Measurements from ENCODE around the gene CCDC107.
A peak's percentile ranks its signal among the peaks of the same experiment; 100 is the strongest.

Gene CCDC107

GRCh38 chr9:35683323-35683722 lies 25.2 kb downstream of the CCDC107 start:
- DNase-seq (ENCODE audit: low read depth in 2 of 2), result no peak

DNA sequence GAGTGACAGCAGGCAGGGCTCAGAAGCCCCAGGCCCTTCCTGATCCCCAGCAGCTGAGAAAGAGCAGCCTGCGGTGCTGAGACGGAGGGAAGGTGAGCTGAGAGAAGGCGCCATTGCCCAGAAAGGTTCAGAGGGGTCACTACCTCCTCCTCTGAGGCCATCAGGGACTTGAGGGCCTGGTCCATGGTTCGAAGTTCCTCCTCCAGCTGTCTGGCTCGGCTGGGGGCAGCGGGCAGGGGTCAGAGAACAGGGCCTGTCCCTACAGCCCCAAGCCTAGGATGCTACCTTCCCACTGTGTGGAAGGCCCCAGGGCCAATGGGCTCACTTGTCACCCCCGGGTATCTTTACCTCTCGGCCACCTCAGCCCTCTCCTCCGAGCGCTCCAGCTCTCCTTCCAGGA lies 26.8 kb downstream of the CCDC107 start:
- no peak for DNase-seq (ENCODE audit: low read depth in 2 of 2)

GRCh38 chr9:35685506-35685905 lies 27.4 kb downstream of the CCDC107 start:
- no peak for DNase-seq (ENCODE audit: low read depth in 2 of 2)

- DNase-seq (ENCODE audit: low read depth in 2 of 2), result no peak
Observed at GRCh38 chr9:35686222-35687203, 28.4 kb downstream of the CCDC107 start.

GRCh38 chr9:35687306-35687705 lies 29.2 kb downstream of the CCDC107 start:
- no peak for DNase-seq (ENCODE audit: low read depth in 2 of 2)

GRCh38 chr9:35687972-35688557 lies 30.0 kb downstream of the CCDC107 start:
- DNase-seq (ENCODE audit: low read depth in 2 of 2), result no peak

- DNase-seq (ENCODE audit: low read depth in 2 of 2), result no peak
Observed at GRCh38 chr9:35688558-35689541, 30.8 kb downstream of the CCDC107 start.

DNA sequence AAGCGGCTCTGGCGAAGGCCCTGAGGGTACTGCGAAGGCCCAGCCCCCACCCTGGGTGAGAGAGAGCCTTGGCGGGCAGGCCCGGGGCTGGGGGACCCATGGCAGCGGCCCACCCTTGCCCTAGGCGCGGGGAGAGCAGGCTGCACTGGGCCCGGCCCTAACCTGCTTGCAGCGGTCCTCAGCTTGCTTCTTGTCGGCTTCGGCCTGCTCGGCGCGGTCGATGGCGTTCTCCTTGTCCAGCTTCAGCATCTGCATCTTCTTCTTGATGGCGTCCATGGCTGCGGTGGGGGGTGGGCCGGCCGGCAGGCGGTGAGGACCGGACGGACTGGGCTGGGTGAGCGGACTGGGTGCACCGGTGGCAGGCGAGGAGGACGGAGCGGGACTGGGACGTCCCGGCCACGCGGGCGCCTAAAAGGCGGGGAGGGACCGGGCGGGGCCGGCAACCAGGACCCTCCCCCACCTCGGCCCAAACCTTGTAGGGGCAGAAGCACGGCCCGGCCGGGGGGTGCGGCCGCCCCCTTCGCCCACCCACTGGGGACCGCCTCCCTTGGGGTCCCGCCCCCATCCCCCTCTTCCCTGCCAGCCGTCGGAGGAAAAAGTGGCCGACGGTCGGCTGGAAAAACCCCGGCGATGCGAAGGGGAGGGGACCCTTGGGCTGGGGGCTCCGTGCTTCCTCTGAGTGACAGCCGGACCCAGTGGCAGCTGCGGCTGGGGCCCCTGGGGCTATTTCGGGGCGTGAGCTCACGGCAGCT lies 31.6 kb downstream of the CCDC107 start, which contains the start of gene TPM2:
Gene TPM2, minus strand, starts transcription at position 384 of the 752 bp plus-strand sequence. Its CDS starts 108 bp downstream, at position 276.
- DNase-seq (ENCODE audit: low read depth in 2 of 2), result no peak

DNA sequence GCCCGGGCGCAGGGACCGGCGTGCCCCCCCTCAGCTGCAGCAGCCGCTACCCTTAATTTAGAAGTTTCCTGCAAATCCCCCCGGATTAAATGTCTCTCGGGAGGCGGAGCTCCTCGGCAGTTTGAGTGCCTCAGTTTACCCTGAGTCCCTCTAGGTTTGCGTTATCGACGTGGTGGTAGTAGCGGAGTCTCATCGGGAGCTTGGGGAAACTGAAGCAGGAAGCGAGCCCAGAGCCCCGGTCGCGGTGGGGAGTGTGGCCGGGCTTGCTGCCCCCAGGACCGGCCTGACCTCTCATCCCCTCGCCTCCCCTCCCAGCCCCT lies 32.2 kb downstream of the CCDC107 start:
- DNase-seq (ENCODE audit: low read depth in 2 of 2), result no peak

GRCh38 chr9:35690614-35691333 lies 32.7 kb downstream of the CCDC107 start:
- DNase-seq (ENCODE audit: low read depth in 2 of 2), result peak in 1 of 2 donors; percentile 11

DNA sequence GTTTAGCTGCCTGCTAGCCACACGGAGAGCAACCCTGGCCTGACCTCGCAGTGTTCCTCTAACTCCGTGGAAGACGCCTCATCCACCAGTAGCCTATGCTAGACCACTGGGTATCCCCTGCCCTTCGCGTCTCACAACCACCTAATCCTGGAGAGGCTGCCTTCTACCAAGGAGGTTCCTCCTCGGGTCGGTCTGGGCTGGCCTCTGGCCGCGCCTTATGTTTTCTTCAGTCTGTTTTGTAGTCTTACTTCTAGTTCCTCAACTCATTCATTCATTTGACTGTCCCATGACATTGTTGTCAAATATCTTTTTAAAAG lies 33.2 kb downstream of the CCDC107 start:
- no peak for DNase-seq (ENCODE audit: low read depth in 2 of 2)

DNA sequence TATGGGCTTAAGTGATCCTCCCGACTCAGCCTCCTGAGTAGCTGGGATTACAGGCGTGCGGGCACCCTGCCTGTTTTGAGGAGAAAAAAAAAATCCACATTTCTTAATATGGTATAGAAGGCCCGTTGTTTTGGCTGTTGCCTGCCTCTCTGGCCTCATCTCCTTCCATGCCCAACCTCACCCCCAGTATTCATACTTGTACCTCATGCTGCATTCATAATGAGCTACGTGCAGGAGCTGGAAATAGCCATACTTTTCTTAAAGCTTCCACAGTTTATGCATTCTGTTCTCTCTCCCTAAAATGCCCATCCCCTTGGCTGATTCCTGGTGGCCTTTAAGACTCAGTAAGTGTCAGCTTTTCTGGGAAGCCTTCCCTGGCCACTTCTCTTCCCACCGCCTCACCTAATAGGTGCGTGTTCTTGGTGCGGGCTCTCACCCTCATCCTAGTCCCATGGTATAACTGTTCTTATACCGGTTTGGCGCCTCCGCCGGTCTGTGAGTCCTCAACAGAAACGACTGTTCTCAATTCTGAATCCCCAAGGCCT lies 33.7 kb downstream of the CCDC107 start:
- no peak for DNase-seq (ENCODE audit: low read depth in 2 of 2)

GRCh38 chr9:35695943-35696401 lies 37.9 kb downstream of the CCDC107 start:
- no peak for DNase-seq (ENCODE audit: low read depth in 2 of 2)

DNA sequence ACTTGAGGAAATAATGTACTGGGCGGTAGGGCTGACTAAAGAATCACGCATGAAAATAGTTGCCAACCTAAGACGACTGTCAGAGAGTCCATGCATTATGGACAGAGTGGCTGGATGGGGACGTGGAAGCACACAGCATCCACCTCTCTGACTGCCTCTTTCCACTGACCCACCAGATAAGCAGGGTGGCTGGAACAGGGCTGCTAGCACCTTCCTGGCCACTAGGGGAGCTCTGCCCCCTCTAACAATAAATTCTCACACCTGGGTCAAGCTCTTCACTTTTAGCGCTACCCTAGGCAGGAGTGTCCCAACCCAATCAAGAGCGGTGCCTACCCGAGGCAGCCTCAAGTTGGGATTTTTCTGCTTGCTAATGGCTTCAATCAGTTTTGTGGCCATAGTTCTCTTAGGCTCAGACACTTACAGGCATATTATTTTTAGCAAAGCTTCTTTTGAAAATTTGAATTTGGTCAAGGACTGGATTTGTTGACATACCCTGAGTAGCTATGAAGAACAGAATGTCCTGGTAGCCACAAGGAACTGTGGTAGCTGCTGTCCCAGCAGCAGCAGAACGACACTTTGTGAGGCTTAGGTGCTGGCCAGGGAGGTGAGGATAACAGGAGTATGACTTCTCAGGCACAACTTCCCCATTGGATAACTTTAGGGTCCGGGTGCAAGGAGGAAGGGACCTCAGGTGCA lies 38.6 kb downstream of the CCDC107 start:
- peak; percentile 15 to 28 for DNase-seq (ENCODE audit: low read depth in 2 of 2)

- no peak for DNase-seq (ENCODE audit: low read depth in 2 of 2)
Observed at GRCh38 chr9:35697486-35697885, 39.4 kb downstream of the CCDC107 start.

GRCh38 chr9:35698231-35698630 lies 40.1 kb downstream of the CCDC107 start:
- DNase-seq (ENCODE audit: low read depth in 2 of 2), result no peak

DNA sequence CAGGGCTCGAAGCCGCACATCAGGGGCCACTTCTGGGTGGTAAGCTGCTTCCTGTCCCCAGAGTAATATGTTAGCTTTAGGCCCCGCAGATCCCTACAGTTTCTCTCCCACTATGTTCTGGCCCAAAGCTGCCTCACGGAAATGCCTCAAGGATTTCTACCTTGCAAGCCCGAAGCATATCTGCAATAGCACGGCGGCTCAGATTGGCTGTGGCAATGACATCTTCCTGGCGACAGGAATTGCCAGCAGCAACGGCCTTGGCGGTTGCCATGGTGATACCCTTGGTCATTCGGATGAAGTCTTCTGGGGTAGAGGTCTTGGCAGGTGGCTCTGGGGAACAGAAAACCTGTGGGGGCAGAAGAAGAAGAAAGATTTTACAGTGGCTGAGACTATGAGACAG lies 41.9 kb downstream of the CCDC107 start:
- DNase-seq (ENCODE audit: low read depth in 2 of 2), result no peak

DNA sequence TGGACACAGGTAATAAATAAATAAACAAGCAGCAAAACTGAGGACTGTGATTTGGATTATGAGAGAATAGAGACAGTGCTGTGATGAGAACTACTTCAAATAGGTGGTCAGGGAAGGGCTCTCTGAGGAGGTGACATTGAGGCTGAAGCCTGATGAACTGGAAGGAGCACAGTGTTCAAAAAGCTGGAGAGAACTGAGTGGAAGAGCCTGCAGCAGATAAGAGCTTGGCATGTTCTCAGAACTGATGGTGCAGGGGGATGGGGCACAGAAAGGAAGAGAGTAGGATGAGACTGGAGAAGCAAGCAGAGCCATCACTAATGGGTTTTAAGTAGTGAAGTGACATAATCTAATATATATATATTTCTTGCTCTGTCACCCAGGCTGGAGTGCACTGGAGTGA lies 42.9 kb downstream of the CCDC107 start:
- no peak for DNase-seq (ENCODE audit: low read depth in 2 of 2)

DNA sequence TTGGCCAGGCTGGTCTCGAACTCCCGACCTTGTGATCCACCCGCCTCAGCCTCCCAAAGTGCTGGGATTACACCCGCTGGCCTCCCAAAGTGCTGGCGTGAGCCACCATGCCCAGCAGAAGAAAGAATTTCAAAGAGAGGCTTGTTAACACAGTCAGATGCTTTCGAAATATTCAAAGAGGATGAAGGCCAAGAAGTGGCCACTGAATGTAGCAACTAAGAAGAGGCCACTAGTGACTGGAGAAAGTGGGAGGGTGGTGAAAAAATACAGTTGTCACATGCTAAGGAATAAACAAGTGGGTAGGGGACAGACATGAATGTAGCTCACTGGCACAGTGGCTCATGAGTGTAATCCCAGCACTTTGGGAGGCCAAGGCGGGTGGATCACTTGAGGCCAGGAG lies 44.6 kb downstream of the CCDC107 start:
- no peak for DNase-seq (ENCODE audit: low read depth in 2 of 2)

Data from activated CD8-positive, alpha-beta memory T cell treated with anti-CD3 and anti-CD28 coated beads for 4 hours (primary cell).